HepG2 (cell line): Measurements from ENCODE around the gene WBP1. TPM values are rescaled to one million over a fixed set of nuclear protein-coding genes. Genes with fewer than 3 reads are reported as not detected.

Experiments
- HIVEP1 ChIP-seq: sonication (generic); formaldehyde crosslinking; IDR thresholded peaks from 2 replicates; pipeline ENCODE4 v1.4.0; 2020; ENCODE audit warnings: mild to moderate bottlenecking, missing genetic modification reagents
- REPIN1 ChIP-seq: sonication (generic); formaldehyde crosslinking; IDR thresholded peaks from 2 replicates; pipeline ENCODE4 v1.8.0; 2022; ENCODE audit warnings: missing genetic modification reagents, low read depth, mild to moderate bottlenecking, borderline replicate concordance
- SRSF4 ChIP-seq: fragments of 200-400 bp; formaldehyde crosslinking; IDR thresholded peaks from one replicate; pipeline ENCODE4 v1.6.1; 2018; ENCODE audit warnings: mild to moderate bottlenecking, low read depth, low read length, moderate library complexity; ENCODE audit not compliant: poor library complexity, severe bottlenecking
- ZFP37 ChIP-seq: sonication (generic); formaldehyde crosslinking; IDR thresholded peaks from 2 replicates; pipeline ENCODE4 v1.4.0; 2020; ENCODE audit warnings: missing genetic modification reagents, borderline replicate concordance
- ZNF552 ChIP-seq: sonication (generic); formaldehyde crosslinking; IDR thresholded peaks from 2 replicates; pipeline ENCODE4 v1.9.0; 2022; ENCODE audit warnings: missing genetic modification reagents, mild to moderate bottlenecking, borderline replicate concordance
- polyA plus RNA-seq, 8 experiments: library from polyadenylated mRNA; depleted of rRNA in 3 of 8; stranded (reverse) in 7 of 8; unstranded in 1 of 8; fragments of >200 nt; fragmentation: Illumina TruSeq in 4 of 8; extraction: Trizol in 4 of 8; gene quantifications; 2 replicates each; pipeline versions ENCODE4 v1.2.1 to v1.2.3, GENCODE V29; 2011 to 2016; ENCODE audit warnings: low read depth in 4 of 8, missing spikeins in 1 of 8, mixed read lengths in 1 of 8; ENCODE audit not compliant: insufficient read depth in 1 of 8
- total RNA-seq, 5 experiments: library from RNA; depleted of rRNA; stranded (reverse); fragments of >200 nt; fragmentation: Illumina TruSeq; extraction: Trizol; gene quantifications; 2 replicates each; pipeline ENCODE4 v1.2.3, GENCODE V29; 2016; ENCODE audit warnings: low read depth in 1 of 5
- TF ChIP-seq, protein P1 (sequence below): sonication (generic); formaldehyde crosslinking; IDR thresholded peaks from 2 replicates; pipeline ENCODE4 v1.4.0; 2020; ENCODE audit warnings: mild to moderate bottlenecking, missing genetic modification reagents
- TF ChIP-seq, protein P2 (sequence below), 2 experiments: IDR thresholded peaks; 2 replicates each; pipeline ENCODE4 v1.6.1; 2011 to 2012; ENCODE audit warnings: low read length in 2 of 2, borderline replicate concordance in 1 of 2, low read depth in 1 of 2, mild to moderate bottlenecking in 1 of 2, moderate library complexity in 1 of 2
- TF ChIP-seq, protein P3 (sequence below): sonication (generic); formaldehyde crosslinking; IDR thresholded peaks from 2 replicates; pipeline ENCODE4 v1.5.0; 2020; ENCODE audit warnings: missing genetic modification reagents
- TF ChIP-seq, protein P4 (sequence below): IDR thresholded peaks from 2 replicates; pipeline ENCODE4 v1.6.1; 2016; ENCODE audit warnings: low read depth, control low read depth
- TF ChIP-seq, protein P5 (sequence below): sonication (generic); formaldehyde crosslinking; IDR thresholded peaks from 2 replicates; pipeline ENCODE4 v1.4.0; 2020; ENCODE audit warnings: missing genetic modification reagents

The WBP1 gene
- total and polyA plus RNA-seq, 2 of the 13 experiments (the other 11 are each of a cell fraction or from before 2014, with no cell fraction given): 38.8 to 85.7 TPM

DNA sequence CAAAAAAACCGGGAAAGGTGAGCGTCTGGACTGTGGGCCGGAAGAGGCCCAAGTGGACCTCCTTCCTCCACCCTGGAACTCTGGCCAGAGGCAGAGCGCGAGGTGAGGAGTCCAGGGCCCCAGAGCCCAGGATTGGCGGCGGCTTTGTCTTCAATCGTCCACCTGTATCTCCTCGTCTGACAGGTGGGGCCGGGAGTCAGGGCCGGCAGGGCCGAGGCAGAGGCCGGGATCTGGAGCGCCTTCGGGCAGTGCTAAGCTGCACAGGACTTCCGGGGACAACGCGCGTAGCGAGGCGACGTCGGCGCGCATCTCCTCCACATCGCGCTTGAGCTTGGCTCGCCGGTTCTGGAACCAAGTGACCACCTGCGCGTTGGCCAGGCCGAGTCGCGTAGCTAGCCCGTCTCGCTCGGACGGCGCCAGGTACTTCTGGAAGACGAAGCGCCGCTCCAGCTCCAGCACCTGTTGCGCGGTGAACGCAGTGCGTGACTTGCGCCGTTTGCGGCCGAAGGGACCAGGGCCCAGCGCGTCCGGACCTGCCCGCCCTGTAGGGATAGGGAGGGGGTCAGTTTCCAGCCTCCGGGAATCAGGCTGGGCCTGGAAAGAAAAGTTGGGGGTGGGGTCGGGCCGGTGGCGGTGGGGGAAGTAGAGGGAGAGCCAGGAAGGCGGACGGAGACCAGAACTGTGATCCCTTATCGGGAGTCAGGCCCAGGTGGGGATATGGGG is 39.7 kb downstream of the WBP1 start (continued):
- TF ChIP-seq, protein P1, sequence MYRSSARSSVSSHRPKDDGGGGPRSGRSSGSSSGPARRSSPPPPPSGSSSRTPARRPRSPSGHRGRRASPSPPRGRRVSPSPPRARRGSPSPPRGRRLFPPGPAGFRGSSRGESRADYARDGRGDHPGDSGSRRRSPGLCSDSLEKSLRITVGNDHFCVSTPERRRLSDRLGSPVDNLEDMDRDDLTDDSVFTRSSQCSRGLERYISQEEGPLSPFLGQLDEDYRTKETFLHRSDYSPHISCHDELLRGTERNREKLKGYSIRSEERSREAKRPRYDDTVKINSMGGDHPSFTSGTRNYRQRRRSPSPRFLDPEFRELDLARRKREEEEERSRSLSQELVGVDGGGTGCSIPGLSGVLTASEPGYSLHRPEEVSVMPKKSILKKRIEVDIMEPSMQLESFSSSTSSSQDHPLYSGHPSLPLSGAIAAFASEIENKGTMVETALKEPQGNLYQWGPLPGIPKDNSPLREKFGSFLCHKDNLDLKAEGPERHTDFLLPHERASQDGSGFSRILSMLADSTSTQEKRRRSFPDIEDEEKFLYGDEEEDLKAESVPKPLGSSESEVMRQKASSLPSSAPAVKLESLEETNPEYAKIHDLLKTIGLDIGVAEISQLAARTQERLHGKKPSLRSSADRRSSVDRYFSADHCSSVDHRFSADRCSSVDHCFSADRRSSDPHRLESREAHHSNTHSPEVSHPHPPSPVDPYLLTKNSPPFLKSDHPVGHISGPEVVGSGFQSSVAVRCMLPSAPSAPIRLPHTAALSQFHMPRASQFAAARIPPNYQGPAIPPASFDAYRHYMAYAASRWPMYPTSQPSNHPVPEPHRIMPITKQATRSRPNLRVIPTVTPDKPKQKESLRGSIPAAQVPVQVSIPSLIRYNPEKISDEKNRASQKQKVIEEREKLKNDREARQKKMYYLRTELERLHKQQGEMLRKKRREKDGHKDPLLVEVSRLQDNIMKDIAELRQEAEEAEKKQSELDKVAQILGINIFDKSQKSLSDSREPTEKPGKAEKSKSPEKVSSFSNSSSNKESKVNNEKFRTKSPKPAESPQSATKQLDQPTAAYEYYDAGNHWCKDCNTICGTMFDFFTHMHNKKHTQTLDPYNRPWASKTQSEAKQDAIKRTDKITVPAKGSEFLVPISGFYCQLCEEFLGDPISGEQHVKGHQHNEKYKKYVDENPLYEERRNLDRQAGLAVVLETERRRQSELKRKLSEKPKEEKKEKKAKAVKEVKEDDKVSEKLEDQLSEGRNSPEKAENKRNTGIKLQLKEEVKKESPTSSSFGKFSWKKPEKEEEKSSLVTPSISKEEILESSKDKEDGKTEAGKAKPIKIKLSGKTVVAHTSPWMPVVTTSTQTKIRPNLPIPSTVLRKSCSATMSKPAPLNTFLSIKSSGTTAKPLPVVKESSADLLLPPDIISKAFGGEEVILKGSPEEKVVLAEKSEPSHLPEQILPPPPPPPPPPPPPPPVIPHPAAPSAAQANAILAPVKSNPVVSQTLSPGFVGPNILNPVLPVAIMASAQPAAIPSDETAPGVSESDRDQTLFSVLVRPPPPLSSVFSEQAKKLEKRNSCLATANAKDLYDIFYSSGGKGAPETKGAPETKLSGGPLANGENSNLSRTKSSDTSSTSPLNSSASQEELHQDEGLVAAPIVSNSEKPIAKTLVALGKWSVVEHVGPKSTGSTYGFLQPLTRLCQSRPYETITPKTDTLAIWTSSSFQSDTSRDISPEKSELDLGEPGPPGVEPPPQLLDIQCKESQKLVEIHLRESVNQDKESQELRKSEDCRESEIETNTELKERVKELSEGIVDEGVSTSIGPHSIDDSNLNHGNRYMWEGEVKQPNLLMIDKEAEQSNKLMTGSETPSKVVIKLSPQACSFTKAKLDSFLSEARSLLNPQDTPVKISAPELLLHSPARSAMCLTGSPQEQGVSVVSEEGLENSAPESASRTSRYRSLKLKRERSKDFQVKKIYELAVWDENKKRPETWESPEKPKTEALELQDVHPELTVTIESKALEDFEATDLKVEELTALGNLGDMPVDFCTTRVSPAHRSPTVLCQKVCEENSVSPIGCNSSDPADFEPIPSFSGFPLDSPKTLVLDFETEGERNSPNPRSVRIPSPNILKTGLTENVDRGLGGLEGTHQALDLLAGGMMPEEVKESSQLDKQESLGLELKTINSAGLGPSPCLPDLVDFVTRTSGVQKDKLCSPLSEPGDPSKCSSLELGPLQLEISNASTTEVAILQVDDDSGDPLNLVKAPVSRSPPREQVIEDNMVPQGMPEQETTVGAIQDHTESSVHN (CRISPR knock-in tag): no peak
- TF ChIP-seq, protein P2, sequence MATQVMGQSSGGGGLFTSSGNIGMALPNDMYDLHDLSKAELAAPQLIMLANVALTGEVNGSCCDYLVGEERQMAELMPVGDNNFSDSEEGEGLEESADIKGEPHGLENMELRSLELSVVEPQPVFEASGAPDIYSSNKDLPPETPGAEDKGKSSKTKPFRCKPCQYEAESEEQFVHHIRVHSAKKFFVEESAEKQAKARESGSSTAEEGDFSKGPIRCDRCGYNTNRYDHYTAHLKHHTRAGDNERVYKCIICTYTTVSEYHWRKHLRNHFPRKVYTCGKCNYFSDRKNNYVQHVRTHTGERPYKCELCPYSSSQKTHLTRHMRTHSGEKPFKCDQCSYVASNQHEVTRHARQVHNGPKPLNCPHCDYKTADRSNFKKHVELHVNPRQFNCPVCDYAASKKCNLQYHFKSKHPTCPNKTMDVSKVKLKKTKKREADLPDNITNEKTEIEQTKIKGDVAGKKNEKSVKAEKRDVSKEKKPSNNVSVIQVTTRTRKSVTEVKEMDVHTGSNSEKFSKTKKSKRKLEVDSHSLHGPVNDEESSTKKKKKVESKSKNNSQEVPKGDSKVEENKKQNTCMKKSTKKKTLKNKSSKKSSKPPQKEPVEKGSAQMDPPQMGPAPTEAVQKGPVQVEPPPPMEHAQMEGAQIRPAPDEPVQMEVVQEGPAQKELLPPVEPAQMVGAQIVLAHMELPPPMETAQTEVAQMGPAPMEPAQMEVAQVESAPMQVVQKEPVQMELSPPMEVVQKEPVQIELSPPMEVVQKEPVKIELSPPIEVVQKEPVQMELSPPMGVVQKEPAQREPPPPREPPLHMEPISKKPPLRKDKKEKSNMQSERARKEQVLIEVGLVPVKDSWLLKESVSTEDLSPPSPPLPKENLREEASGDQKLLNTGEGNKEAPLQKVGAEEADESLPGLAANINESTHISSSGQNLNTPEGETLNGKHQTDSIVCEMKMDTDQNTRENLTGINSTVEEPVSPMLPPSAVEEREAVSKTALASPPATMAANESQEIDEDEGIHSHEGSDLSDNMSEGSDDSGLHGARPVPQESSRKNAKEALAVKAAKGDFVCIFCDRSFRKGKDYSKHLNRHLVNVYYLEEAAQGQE (IDR thresholded peaks at IDR 0.05; ENCODE audit: borderline replicate concordance in 1 of 2, low read depth in 1 of 2, low read length in 2 of 2): no peak
- TF ChIP-seq, protein P3, sequence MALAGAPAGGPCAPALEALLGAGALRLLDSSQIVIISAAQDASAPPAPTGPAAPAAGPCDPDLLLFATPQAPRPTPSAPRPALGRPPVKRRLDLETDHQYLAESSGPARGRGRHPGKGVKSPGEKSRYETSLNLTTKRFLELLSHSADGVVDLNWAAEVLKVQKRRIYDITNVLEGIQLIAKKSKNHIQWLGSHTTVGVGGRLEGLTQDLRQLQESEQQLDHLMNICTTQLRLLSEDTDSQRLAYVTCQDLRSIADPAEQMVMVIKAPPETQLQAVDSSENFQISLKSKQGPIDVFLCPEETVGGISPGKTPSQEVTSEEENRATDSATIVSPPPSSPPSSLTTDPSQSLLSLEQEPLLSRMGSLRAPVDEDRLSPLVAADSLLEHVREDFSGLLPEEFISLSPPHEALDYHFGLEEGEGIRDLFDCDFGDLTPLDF (CRISPR knock-in tag): no peak
- no peak for TF ChIP-seq ZFP37 (CRISPR knock-in tag)
- TF ChIP-seq, protein P4, sequence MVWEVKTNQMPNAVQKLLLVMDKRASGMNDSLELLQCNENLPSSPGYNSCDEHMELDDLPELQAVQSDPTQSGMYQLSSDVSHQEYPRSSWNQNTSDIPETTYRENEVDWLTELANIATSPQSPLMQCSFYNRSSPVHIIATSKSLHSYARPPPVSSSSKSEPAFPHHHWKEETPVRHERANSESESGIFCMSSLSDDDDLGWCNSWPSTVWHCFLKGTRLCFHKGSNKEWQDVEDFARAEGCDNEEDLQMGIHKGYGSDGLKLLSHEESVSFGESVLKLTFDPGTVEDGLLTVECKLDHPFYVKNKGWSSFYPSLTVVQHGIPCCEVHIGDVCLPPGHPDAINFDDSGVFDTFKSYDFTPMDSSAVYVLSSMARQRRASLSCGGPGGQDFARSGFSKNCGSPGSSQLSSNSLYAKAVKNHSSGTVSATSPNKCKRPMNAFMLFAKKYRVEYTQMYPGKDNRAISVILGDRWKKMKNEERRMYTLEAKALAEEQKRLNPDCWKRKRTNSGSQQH (CRISPR knock-in tag): no peak
- TF ChIP-seq ZNF552 (CRISPR knock-in tag): no peak
- TF ChIP-seq HIVEP1: no peak
- peak; percentile 85 for TF ChIP-seq REPIN1 (CRISPR knock-in tag)
- TF ChIP-seq SRSF4: no peak
- TF ChIP-seq, protein P5, sequence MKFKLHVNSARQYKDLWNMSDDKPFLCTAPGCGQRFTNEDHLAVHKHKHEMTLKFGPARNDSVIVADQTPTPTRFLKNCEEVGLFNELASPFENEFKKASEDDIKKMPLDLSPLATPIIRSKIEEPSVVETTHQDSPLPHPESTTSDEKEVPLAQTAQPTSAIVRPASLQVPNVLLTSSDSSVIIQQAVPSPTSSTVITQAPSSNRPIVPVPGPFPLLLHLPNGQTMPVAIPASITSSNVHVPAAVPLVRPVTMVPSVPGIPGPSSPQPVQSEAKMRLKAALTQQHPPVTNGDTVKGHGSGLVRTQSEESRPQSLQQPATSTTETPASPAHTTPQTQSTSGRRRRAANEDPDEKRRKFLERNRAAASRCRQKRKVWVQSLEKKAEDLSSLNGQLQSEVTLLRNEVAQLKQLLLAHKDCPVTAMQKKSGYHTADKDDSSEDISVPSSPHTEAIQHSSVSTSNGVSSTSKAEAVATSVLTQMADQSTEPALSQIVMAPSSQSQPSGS (CRISPR knock-in tag): no peak
